Measurements from ENCODE around the gene KPNB1. TPM values are rescaled to one million over a fixed set of nuclear protein-coding genes. Genes with fewer than 3 reads are reported as not detected.

Gene KPNB1
- total RNA-seq, 1 donor from 2014 or later: 642 TPM

DNA sequence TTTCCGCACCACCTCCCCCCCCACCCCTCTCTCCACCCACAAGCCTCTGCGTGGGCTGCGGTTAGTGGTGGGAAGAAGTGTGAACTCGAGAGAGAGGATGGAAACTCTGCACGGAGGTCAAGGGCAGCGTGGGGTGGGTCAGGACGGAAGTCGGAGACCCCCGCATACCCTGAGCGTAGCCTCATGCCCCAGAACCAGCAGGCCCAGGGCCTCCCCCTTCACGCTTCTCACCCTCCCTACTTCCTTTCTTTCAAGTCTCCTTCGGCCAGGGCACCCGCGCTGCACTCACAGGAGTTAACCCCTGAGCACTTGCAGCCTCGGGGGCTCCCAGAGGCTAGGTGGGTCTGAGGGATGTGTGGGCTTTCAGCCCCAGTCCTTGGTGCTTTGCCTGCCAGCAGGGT, 53.5 kb downstream of the KPNB1 start:
- Mint-ChIP-seq H3K36me3 (ENCODE audit: low read depth) (no peaks in the 10 kb centered on the region), H3K27ac (ENCODE audit: unreplicated experiment) (no peak overlapping the region), H3K4me3 (no peak overlapping the region), H3K4me1 (peaks cover 45% of the 10 kb centered on the region), H3K9me3 (no peaks in the 10 kb centered on the region), H3K27me3 (ENCODE audit: low read depth) (no peaks in the 10 kb centered on the region)
- DNase-seq (ENCODE audit: low read depth, low spot score): no peak
- TF ChIP-seq, protein P1, sequence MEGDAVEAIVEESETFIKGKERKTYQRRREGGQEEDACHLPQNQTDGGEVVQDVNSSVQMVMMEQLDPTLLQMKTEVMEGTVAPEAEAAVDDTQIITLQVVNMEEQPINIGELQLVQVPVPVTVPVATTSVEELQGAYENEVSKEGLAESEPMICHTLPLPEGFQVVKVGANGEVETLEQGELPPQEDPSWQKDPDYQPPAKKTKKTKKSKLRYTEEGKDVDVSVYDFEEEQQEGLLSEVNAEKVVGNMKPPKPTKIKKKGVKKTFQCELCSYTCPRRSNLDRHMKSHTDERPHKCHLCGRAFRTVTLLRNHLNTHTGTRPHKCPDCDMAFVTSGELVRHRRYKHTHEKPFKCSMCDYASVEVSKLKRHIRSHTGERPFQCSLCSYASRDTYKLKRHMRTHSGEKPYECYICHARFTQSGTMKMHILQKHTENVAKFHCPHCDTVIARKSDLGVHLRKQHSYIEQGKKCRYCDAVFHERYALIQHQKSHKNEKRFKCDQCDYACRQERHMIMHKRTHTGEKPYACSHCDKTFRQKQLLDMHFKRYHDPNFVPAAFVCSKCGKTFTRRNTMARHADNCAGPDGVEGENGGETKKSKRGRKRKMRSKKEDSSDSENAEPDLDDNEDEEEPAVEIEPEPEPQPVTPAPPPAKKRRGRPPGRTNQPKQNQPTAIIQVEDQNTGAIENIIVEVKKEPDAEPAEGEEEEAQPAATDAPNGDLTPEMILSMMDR (conservative IDR thresholded peaks at IDR 0.05): no peak

DNA sequence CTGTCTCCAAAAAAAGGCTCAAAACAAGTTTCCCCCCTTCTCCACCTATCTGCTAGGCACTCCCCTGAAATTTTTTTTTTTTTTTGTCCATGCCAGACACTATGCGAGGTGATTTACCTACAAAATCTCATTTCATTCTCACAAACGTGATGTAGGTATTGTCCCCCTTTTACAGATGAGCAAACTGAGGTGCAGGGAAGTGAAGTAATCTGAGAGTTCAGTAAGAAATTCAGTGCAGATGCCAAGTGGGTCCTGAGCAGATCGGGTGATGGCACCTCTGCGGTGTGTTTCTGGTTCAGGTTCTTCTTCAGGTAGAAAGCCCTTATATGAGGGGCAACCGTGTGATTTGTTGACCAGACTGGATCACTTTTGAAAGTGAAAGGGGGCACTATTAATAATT, 54.0 kb downstream of the KPNB1 start:
- H3K27ac Mint-ChIP-seq (ENCODE audit: unreplicated experiment): no peak overlapping the region
- no peak overlapping the region for H3K4me3 Mint-ChIP-seq
- no peaks in the 10 kb centered on the region for H3K27me3 Mint-ChIP-seq (ENCODE audit: low read depth)
- no peak for DNase-seq (ENCODE audit: low read depth, low spot score)
- no peaks in the 10 kb centered on the region for H3K9me3 Mint-ChIP-seq
- TF ChIP-seq, protein P1 (conservative IDR thresholded peaks at IDR 0.05): no peak
- H3K4me1 Mint-ChIP-seq: peaks cover 45% of the 10 kb centered on the region
- H3K36me3 Mint-ChIP-seq (ENCODE audit: low read depth): no peaks in the 10 kb centered on the region

DNA sequence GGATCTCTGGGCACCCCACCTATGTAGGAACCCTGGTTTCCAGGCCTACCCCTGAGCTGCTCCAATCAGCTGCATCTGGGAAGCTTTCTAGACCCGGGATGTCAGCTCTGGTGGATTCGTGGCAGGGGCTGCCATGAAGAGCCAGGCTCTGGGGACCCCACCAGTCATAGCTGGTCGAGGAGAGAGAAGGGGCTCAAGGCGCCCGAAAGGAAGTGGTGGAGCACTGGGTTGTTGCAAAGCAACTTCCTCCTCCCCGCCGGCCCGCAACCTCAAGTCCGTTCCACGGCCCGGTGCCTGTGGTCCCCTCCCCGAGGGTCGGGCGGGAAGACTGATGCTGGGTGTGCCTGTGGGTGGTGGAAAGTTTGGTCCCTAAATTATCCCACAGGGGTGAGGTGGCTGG, 54.4 kb downstream of the KPNB1 start:
- Mint-ChIP-seq H3K4me3 (no peak overlapping the region), H3K36me3 (ENCODE audit: low read depth) (no peaks in the 10 kb centered on the region), H3K9me3 (no peaks in the 10 kb centered on the region), H3K4me1 (peaks cover 42% of the 10 kb centered on the region), H3K27ac (ENCODE audit: unreplicated experiment) (no peak overlapping the region), H3K27me3 (ENCODE audit: low read depth) (no peaks in the 10 kb centered on the region)
- TF ChIP-seq, protein P1 (conservative IDR thresholded peaks at IDR 0.05): no peak
- no peak for DNase-seq (ENCODE audit: low read depth, low spot score)

DNA sequence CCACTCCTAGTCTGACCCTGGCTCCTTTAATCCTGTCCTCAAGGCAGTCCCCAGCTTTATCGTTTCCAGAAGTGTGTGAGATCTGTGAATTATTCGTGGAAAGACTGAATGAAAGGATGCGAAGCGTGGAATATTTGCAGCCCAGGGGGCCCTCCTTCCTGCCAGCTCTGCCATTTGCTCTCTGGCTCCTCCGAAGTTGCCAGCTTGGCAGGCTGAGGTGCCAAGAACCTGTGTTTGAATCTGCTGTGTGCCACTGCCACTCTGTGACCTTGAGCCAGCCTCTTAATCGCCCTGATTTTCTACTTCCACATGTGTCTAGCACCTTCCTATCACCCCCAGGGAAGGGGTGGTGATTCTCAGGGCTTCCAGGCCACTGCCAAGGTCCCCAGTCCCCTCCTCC, 55.0 kb downstream of the KPNB1 start:
- no peaks in the 10 kb centered on the region for H3K9me3 Mint-ChIP-seq
- peaks cover 42% of the 10 kb centered on the region for H3K4me1 Mint-ChIP-seq
- DNase-seq (ENCODE audit: low read depth, low spot score): no peak
- H3K36me3 Mint-ChIP-seq (ENCODE audit: low read depth): no peaks in the 10 kb centered on the region
- no peak overlapping the region for H3K4me3 Mint-ChIP-seq
- H3K27me3 Mint-ChIP-seq (ENCODE audit: low read depth): no peaks in the 10 kb centered on the region
- TF ChIP-seq, protein P1 (conservative IDR thresholded peaks at IDR 0.05): no peak
- H3K27ac Mint-ChIP-seq (ENCODE audit: unreplicated experiment): no peak overlapping the region

DNA sequence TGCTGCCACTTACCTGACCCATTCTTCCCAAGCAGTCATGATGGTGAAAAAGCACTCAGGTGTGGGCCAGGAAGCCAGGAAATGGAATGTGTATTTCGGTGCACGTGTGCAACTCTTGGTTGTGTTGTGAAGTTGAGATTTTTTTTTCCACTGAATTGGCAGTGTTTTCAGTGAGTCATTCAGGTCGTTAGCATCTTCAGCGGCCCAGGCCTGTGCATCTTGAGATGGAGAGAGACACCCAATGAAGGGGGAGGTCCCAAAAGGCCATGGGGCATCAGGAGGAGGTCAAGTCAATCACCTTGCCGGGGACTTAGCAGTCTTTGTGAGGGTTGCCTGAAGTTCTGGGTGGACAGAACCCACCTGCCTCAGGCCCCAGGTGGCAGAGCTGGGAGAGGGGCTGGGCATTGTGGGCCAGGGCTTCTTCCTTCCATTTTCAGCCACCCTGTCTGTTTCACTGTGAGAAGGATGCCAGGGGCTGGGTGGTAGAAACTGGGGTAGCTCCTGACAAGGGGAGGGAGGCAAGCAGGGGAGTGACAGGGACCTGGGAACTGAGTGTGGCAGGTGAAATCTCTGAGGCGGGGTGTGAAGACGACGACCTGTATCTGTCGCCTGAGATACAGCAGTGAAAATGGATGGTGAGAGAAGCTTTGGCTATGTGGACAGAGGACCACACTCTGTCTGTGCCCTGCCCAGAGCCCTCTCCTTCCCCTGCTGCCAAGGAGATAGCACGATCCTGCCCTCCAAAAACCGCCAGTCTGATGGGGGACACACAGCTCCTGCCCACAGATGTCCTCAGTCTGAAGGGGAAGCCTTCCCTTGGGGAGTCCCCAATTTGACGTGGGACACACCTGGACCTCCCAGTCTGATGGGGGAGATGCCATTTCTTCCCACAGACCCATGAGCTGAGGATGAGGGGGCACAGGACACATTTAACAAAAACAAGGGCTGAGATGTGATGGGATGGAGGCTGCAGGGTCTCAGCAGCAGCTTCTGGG, 56.1 kb downstream of the KPNB1 start:
- H3K9me3 Mint-ChIP-seq: no peaks in the 10 kb centered on the region
- no peaks in the 10 kb centered on the region for H3K27me3 Mint-ChIP-seq (ENCODE audit: low read depth)
- no peak overlapping the region for H3K4me3 Mint-ChIP-seq
- no peak overlapping the region for H3K27ac Mint-ChIP-seq (ENCODE audit: unreplicated experiment)
- no peaks in the 10 kb centered on the region for H3K36me3 Mint-ChIP-seq (ENCODE audit: low read depth)
- TF ChIP-seq, protein P1 (conservative IDR thresholded peaks at IDR 0.05): no peak
- no peak for DNase-seq (ENCODE audit: low read depth, low spot score)
- peaks cover 42% of the 10 kb centered on the region for H3K4me1 Mint-ChIP-seq
